Natural killer cell treated with Interleukin-12 subunit alpha and Interleukin-12 subunit beta and Interleukin-15 and Interleukin-18, amount 100 ng/mL, for 72 hours (primary cell): ENCODE data around the gene BAIAP2L1. TPM values are rescaled to one million over a fixed set of nuclear protein-coding genes. Genes with fewer than 3 reads are reported as not detected.
"Not testable (repeated sequence)": the region's sequence is repeated elsewhere in the genome, so short reads cannot be mapped to it uniquely, and the experiment has no call there.

Source experiments
- ATAC-seq, 2 donors: fragments of 150-1000 bp; cut with Tn5 transposase in 1 of 2; sonication (Bioruptor Pico), chemical (Tn5 transposase) in 1 of 2; 2 replicates each; pipeline ENCODE4 v1.10.0; 2021
- DNase-seq: peaks from one replicate; pipeline ENCODE4 v3.0.0; 2022; ENCODE audit warnings: low spot score
- H3K27ac Mint-ChIP-seq, 2 donors: 1 replicate in 1 of 2; 2 replicates in 1 of 2; pipeline ENCODE4 v1.8.0; 2022; ENCODE audit warnings: mixed read lengths in 2 of 2, mild to moderate bottlenecking in 1 of 2, moderate library complexity in 1 of 2
- H3K27me3 Mint-ChIP-seq, 2 donors: 1 replicate in 1 of 2; 2 replicates in 1 of 2; pipeline ENCODE4 v1.8.0; 2022; ENCODE audit warnings: mixed read lengths in 2 of 2
- H3K36me3 Mint-ChIP-seq: one replicate; pipeline ENCODE4 v1.8.0; 2022; ENCODE audit warnings: mixed read lengths
- H3K4me1 Mint-ChIP-seq, 2 donors: 1 replicate in 1 of 2; 2 replicates in 1 of 2; pipeline ENCODE4 v1.8.0; 2022; ENCODE audit warnings: low read depth in 2 of 2, mixed read lengths in 2 of 2, mild to moderate bottlenecking in 1 of 2
- H3K4me3 Mint-ChIP-seq: one replicate; pipeline ENCODE4 v1.8.0; 2022; ENCODE audit warnings: mixed read lengths
- H3K9me3 Mint-ChIP-seq: 2 replicates; pipeline ENCODE4 v1.8.0; 2022; ENCODE audit warnings: mixed read lengths
- total RNA-seq, 2 donors: library from RNA; stranded (reverse); gene quantifications; one replicate each; pipeline ENCODE4 v1.2.3, GENCODE V29; 2022

The BAIAP2L1 gene
- total RNA-seq, 2 donors from 2014 or later: 0.76 to 1.1 TPM

DNA sequence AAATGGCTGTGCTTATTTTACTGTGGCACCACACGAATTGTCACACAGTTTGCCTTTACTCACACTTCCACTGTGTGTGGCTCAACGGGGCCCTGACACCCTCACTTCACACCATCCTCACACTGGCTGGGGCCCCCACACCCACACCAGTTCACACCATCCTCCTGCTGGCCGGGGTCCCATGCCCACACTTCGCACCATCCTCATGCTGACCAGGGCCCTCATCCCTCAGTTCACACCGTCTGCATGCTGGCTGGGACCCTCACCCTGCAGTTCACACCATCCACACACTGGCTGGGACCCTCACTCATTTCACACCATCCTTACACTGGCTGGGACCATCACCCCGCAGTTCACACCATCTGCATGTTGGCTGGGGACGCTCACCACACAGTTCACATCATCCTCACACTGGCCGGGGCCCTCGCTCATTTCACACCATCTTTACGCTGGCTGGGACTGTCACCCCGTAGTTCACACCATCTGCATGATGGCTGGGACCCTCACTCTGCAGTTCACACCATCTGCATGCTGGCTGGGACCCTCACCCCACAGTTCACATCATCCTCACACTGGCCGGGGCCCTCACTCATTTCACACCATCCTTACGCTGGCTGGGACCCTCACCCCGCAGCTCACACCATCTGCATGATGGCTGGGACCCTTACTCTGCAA is 83.4 kb downstream of the BAIAP2L1 start:
- Mint-ChIP-seq H3K4me1 (peaks cover 0 to 3% of the 10 kb centered on the region in 2 donors), H3K36me3 (no peaks in the 10 kb centered on the region), H3K9me3 (no peaks in the 10 kb centered on the region), H3K4me3 (no peak overlapping the region), H3K27ac (no peak overlapping the region), H3K27me3 (no peaks in the 10 kb centered on the region)
- peak; percentile 28 to 32 for ATAC-seq
- no peak for DNase-seq

DNA sequence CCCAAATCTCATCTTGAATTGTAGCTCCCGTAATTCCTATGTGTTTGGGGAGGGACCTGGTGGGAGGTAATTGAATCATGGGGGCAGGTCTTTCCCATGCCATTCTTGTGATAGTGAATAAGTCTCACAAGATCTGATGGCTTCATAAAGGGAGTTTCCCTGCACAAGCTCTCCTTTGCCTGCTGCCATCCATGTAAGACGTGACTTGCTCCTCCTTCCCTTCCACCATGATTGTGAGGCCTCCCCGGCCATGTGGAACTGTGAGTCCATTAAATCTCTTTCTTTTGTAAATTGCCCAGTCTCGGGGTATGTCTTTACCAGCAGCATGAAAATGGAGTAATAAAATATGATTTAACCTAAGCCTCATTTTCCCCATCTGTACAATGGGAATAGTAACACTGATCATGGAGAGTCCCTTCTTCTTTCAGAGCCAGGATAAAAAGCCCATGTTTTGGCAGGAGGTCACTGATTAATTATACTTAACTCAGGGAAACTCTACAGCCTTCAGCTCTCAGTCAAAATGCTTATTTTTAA is 84.8 kb downstream of the BAIAP2L1 start:
- not testable (repeated sequence) for H3K4me1 Mint-ChIP-seq, H3K4me3 Mint-ChIP-seq, DNase-seq, ATAC-seq, H3K36me3 Mint-ChIP-seq, H3K27me3 Mint-ChIP-seq, H3K27ac Mint-ChIP-seq, H3K9me3 Mint-ChIP-seq

- H3K27me3 Mint-ChIP-seq: no peaks in the 10 kb centered on the region
- H3K27ac Mint-ChIP-seq: no peak overlapping the region
- DNase-seq (no peak), ATAC-seq (no peak)
- H3K4me3 Mint-ChIP-seq: no peak overlapping the region
- peaks cover 0 to 3% of the 10 kb centered on the region in 2 donors for H3K4me1 Mint-ChIP-seq
- H3K9me3 Mint-ChIP-seq: no peaks in the 10 kb centered on the region
- no peaks in the 10 kb centered on the region for H3K36me3 Mint-ChIP-seq
Observed at GRCh38 chr7:98315318-98315993, 85.4 kb downstream of the BAIAP2L1 start.

DNA sequence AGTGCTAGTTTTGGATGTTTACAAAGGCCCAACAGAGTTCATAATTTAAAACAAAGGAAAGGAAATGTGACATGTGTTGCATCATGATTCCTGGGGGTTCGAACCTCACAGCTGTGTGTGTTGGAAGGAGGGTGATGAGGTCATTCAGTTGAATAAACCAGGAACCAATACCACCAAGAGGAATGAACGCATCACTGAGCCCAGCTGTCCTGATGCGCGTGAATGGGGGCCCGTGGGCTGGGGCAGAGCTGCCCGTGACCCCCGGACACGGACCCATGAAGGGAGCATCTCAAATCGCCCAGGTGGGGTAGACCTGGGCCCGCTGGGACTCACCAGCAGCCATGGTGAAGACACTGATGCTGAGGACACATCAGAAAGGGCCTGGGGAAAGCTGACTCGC is 86.4 kb downstream of the BAIAP2L1 start:
- H3K4me3 Mint-ChIP-seq: no peak overlapping the region
- H3K4me1 Mint-ChIP-seq: peaks cover 0 to 3% of the 10 kb centered on the region in 2 donors
- no peaks in the 10 kb centered on the region for H3K36me3 Mint-ChIP-seq
- DNase-seq (no peak), ATAC-seq (no peak)
- H3K9me3 Mint-ChIP-seq: no peaks in the 10 kb centered on the region
- H3K27ac Mint-ChIP-seq: no peak overlapping the region
- no peaks in the 10 kb centered on the region for H3K27me3 Mint-ChIP-seq

- DNase-seq (no peak), ATAC-seq (no peak)
- H3K4me3 Mint-ChIP-seq: no peak overlapping the region
- H3K9me3 Mint-ChIP-seq: no peaks in the 10 kb centered on the region
- no peak overlapping the region for H3K27ac Mint-ChIP-seq
- H3K36me3 Mint-ChIP-seq: no peaks in the 10 kb centered on the region
- no peaks in the 10 kb centered on the region for H3K4me1 Mint-ChIP-seq
- no peaks in the 10 kb centered on the region for H3K27me3 Mint-ChIP-seq
Observed at GRCh38 chr7:98312201-98312600, 88.7 kb downstream of the BAIAP2L1 start.

- no peaks in the 10 kb centered on the region for H3K4me1 Mint-ChIP-seq
- ATAC-seq (no peak), DNase-seq (no peak)
- no peak overlapping the region for H3K4me3 Mint-ChIP-seq
- H3K27ac Mint-ChIP-seq: no peak overlapping the region
- H3K9me3 Mint-ChIP-seq: no peaks in the 10 kb centered on the region
- no peaks in the 10 kb centered on the region for H3K36me3 Mint-ChIP-seq
- no peaks in the 10 kb centered on the region for H3K27me3 Mint-ChIP-seq
Observed at GRCh38 chr7:98309566-98309965, 91.3 kb downstream of the BAIAP2L1 start.

GRCh38 chr7:98307971-98308466 is 92.9 kb downstream of the BAIAP2L1 start:
- H3K9me3 Mint-ChIP-seq: no peaks in the 10 kb centered on the region
- DNase-seq (no peak), ATAC-seq (no peak)
- no peaks in the 10 kb centered on the region for H3K36me3 Mint-ChIP-seq
- H3K4me1 Mint-ChIP-seq: no peaks in the 10 kb centered on the region
- H3K4me3 Mint-ChIP-seq: no peak overlapping the region
- H3K27me3 Mint-ChIP-seq: no peaks in the 10 kb centered on the region
- no peak overlapping the region for H3K27ac Mint-ChIP-seq

DNA sequence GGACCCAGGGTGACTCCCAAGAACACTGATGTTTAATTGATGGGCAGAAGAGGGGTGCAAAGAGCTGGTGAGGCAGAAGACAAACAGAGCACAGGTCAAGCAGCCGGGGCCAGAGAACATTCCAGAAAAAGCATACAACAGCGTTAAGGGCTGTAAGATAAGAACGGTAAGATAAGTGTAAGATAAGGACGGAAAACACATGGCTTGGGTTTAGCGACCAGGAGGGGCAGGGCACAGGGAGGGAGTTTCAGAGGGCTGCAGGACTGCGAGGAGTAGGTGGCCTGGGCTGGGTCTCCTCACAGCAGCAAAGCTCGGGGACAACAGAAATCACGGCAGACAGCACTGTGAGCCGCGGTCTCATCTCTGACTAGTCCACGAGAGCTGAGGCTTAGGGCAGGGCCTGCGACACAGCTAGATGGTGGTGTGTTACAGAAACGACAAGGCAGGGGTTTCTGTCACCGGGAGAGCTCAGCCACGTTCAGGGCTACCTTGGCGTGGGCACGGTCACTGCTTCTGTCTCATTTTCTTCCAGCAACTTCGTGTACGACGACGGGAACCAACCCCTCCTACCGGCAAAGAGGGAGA is 94.8 kb downstream of the BAIAP2L1 start:
- ATAC-seq (no peak), DNase-seq (no peak)
- Mint-ChIP-seq H3K36me3 (no peaks in the 10 kb centered on the region), H3K27me3 (no peaks in the 10 kb centered on the region), H3K9me3 (no peaks in the 10 kb centered on the region), H3K27ac (no peak overlapping the region), H3K4me1 (peaks cover 0 to under 1% of the 10 kb centered on the region in 2 donors), H3K4me3 (no peak overlapping the region)

- Mint-ChIP-seq H3K36me3 (no peaks in the 10 kb centered on the region), H3K27ac (no peak overlapping the region), H3K4me1 (peaks cover 0 to 4% of the 10 kb centered on the region in 2 donors), H3K9me3 (no peaks in the 10 kb centered on the region), H3K27me3 (no peaks in the 10 kb centered on the region), H3K4me3 (no peak overlapping the region)
- no peak for ATAC-seq
- no peak for DNase-seq
Observed at GRCh38 chr7:98303906-98304305, 97.0 kb downstream of the BAIAP2L1 start.

DNA sequence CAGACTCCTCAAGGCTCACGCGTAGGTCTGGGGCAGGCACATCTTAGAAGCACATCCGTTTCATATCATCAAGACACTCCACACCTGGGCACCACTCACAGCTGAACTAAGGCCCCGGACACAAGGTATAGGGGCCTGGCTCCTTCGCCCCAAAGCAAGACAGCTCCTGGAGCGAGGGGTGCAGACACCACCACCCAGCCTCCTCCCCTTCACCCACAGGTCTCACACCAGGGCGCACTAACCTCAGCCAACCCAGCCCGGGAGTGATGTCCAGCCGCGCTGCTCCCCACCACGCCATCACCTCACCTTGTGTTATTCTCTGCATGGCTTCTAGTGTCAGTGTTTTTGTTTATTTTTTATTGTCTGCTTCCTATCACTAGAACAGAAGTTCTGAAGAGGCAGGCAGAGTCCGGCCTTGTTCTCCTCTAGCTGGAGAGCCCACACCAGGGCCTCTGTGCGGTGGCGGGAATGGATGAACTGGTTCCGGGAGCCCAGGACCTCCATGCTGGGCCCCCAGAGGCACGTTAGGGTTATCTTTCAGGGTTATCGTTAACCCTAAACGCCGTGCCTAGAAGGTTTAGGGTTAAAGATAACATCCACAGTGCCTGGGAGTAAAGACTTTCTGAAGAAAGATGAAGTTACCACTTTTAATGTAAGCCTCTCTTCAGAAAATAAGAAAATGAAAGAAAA is 97.6 kb downstream of the BAIAP2L1 start:
- DNase-seq: no peak
- Mint-ChIP-seq H3K9me3 (no peaks in the 10 kb centered on the region), H3K4me1 (peaks cover 0 to 4% of the 10 kb centered on the region in 2 donors), H3K27ac (peak overlapping the region in 1 of 2 donors; percentile 32), H3K36me3 (no peaks in the 10 kb centered on the region), H3K4me3 (no peak overlapping the region), H3K27me3 (no peaks in the 10 kb centered on the region)
- no peak for ATAC-seq

DNA sequence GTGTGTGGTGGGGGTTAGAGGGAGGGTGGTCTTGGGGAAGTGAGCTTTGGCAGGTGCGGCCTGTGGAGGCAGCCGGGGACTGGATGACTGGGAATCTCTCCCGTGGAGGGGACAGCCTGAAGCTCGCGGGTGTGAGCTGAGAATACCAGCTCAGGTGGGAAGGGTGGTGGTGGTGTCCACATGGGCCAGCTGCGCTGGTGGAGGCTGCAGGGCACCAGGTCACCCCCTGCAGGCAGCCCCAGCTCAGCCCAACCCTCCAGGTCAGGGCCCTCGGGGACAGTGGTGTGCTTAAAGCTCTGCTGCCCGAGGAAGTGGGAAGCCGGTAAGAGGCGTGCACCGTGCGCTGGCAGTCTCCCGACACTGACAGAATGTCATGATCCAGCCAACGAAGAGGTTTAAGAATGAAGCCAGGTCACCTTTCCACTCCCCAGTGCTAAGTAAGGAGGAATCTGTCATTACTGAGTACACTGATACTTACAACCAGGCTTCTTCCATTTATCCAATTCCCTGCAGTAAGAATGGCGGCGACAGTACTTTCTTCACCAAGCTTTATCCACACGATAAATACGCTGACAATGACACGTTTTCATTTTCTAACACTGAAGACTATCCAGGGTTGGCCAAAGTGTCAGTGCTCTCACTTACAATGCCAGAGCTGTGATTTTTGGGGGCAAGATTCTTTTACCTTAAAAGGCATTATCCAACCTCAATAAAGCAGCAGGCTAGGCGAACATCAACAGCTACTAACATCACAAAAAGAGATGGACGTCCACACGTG is 99.0 kb downstream of the BAIAP2L1 start:
- H3K9me3 Mint-ChIP-seq: no peaks in the 10 kb centered on the region
- H3K4me1 Mint-ChIP-seq: peaks cover 0 to 4% of the 10 kb centered on the region in 2 donors
- H3K27ac Mint-ChIP-seq: no peak overlapping the region
- no peaks in the 10 kb centered on the region for H3K36me3 Mint-ChIP-seq
- no peak overlapping the region for H3K4me3 Mint-ChIP-seq
- no peak for DNase-seq
- H3K27me3 Mint-ChIP-seq: no peaks in the 10 kb centered on the region
- ATAC-seq: no peak

DNA sequence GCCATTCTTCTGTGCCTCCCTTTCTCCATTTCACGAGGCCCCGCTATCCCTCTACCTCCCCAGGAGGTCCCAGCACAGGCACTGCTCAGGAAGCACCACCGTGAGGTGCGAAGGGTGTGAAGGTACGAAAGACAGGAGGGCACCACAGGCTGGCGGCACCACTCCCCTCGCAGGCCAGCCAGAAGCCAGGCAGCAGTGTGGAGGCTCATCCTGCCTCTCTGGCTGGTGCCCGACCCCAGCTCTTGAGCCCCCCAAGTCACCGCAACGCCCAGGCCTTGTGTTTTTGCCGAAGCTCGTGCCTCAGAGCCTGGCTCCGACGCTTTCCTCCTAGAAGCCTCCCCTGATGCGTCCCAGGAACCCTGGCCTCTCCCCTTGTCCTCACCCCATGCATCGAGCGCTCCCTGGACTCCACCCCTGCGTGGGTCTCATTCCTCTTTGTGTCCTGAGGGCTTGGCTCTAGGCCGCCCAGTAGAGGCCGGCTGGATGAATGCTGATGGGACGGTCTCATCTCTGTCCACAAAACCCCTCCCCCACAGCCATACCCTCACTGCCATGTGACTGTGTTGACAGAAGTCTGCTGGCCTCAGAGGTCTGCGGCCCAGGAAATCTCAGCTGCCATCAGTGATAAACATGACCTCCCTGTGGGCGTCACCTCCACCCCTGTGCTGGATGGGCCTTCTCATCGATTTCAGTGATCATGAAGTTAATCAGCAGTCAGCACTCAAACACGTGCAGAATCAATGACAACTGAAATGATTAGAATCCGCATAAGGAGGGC is 100.1 kb downstream of the BAIAP2L1 start:
- H3K36me3 Mint-ChIP-seq: no peaks in the 10 kb centered on the region
- H3K9me3 Mint-ChIP-seq: no peaks in the 10 kb centered on the region
- ATAC-seq (no peak), DNase-seq (no peak)
- no peak overlapping the region for H3K4me3 Mint-ChIP-seq
- H3K4me1 Mint-ChIP-seq: peaks cover 0 to 4% of the 10 kb centered on the region in 2 donors
- no peak overlapping the region for H3K27ac Mint-ChIP-seq
- no peaks in the 10 kb centered on the region for H3K27me3 Mint-ChIP-seq
